Measurements from ENCODE around the gene LONP2. TPM values are rescaled to one million over a fixed set of nuclear protein-coding genes. Genes with fewer than 3 reads are reported as not detected.
A peak's percentile ranks its signal among the peaks of the same experiment; 100 is the strongest.

LONP2 gene
- 90.4 TPM for polyA plus RNA-seq (ENCODE audit: insufficient read length)
- long read RNA-seq, donor 1, full-length matches to known transcripts = 3 of 14 reads
- long read RNA-seq, donor 1, partial matches to known transcripts = 11 of 14 reads
- long read RNA-seq, donor 1, other reads (novel, unspliced or antisense) = 0 of 14 reads
- long read RNA-seq, donor 2, full-length matches to known transcripts = 9 of 15 reads
- long read RNA-seq, donor 2, partial matches to known transcripts = 6 of 15 reads
- long read RNA-seq, donor 2, other reads (novel, unspliced or antisense) = 0 of 15 reads
- long read RNA-seq, donor 3, full-length matches to known transcripts = 10 of 19 reads
- long read RNA-seq, donor 3, partial matches to known transcripts = 9 of 19 reads
- long read RNA-seq, donor 3, other reads (novel, unspliced or antisense) = 0 of 19 reads
- long read RNA-seq, donor 4 = 0 reads
- long read RNA-seq, donor 5, full-length matches to known transcripts = 6 of 44 reads
- long read RNA-seq, donor 5, partial matches to known transcripts = 0 of 44 reads
- long read RNA-seq, donor 5, other reads (novel, unspliced or antisense) = 38 of 44 reads
- long read RNA-seq, donor 6, full-length matches to known transcripts = 8 of 58 reads
- long read RNA-seq, donor 6, partial matches to known transcripts = 50 of 58 reads
- long read RNA-seq, donor 6, other reads (novel, unspliced or antisense) = 0 of 58 reads
- long read RNA-seq, donor 7, full-length matches to known transcripts = 9 of 37 reads
- long read RNA-seq, donor 7, partial matches to known transcripts = 28 of 37 reads
- long read RNA-seq, donor 7, other reads (novel, unspliced or antisense) = 0 of 37 reads
- long read RNA-seq, donor 8, full-length matches to known transcripts = 5 of 5 reads
- long read RNA-seq, donor 8, partial matches to known transcripts = 0 of 5 reads
- long read RNA-seq, donor 8, other reads (novel, unspliced or antisense) = 0 of 5 reads

- DNase-seq = peak; percentile 90
These were observed at the start of gene LONP2 for GRCh38 chr16:48244080-48244862. TSS of gene LONP2 (plus strand) at chr16:48244300. CDS start at chr16:48244389, 89 bp downstream.

GRCh38 chr16:48194828-48195556 is 49.1 kb upstream of the LONP2 start:
- peak; percentile 3 for DNase-seq

GRCh38 chr16:48197294-48197693 is 46.8 kb upstream of the LONP2 start:
- no peak for DNase-seq

- DNase-seq = no peak
These were observed 42.4 kb upstream of the LONP2 start for GRCh38 chr16:48201515-48202201.

GRCh38 chr16:48203974-48204824 is 39.9 kb upstream of the LONP2 start:
- no peak for DNase-seq

- no peak for DNase-seq
These were observed 39.3 kb upstream of the LONP2 start for GRCh38 chr16:48204825-48205151.

- DNase-seq = no peak
These were observed 37.4 kb upstream of the LONP2 start for GRCh38 chr16:48206594-48207242.

GRCh38 chr16:48210747-48211146 is 33.4 kb upstream of the LONP2 start:
- DNase-seq = no peak

GRCh38 chr16:48212033-48212432 is 32.1 kb upstream of the LONP2 start:
- DNase-seq = no peak

GRCh38 chr16:48215738-48216137 is 28.4 kb upstream of the LONP2 start:
- DNase-seq = no peak

GRCh38 chr16:48217708-48218107 is 26.4 kb upstream of the LONP2 start:
- DNase-seq = no peak

- no peak for DNase-seq
These were observed 25.6 kb upstream of the LONP2 start for GRCh38 chr16:48218473-48218872.

GRCh38 chr16:48220891-48221290 is 23.2 kb upstream of the LONP2 start:
- no peak for DNase-seq

GRCh38 chr16:48223490-48223889 is 20.6 kb upstream of the LONP2 start:
- DNase-seq = no peak

- DNase-seq = no peak
These were observed 18.6 kb upstream of the LONP2 start for GRCh38 chr16:48225456-48225855.

GRCh38 chr16:48231727-48232492 is 12.2 kb upstream of the LONP2 start:
- peak; percentile 4 for DNase-seq

- no peak for DNase-seq
These were observed 11.5 kb upstream of the LONP2 start for GRCh38 chr16:48232493-48233040.

GRCh38 chr16:48234630-48235029 is 9.5 kb upstream of the LONP2 start:
- no peak for DNase-seq
